ENCODE results near the gene ADGRV1. TPM values are rescaled to one million over a fixed set of nuclear protein-coding genes. Genes with fewer than 3 reads are reported as not detected.
"Not testable (repeated sequence)": the region's sequence is repeated elsewhere in the genome, so short reads cannot be mapped to it uniquely, and the experiment has no call there.

ADGRV1 gene
- total RNA-seq, 1 donor from 2014 or later, result 0.13 TPM

- no peak for ATAC-seq (ENCODE audit: low read depth)
- CTCF ChIA-PET, result no interaction called here
- Mint-ChIP-seq H3K4me1 (no peaks in the 10 kb centered on the region), H3K36me3 (ENCODE audit: low read depth) (no peaks in the 10 kb centered on the region), H3K27ac (no peak overlapping the region), H3K9me3 (no peaks in the 10 kb centered on the region), H3K4me3 (no peak overlapping the region), H3K27me3 (no peaks in the 10 kb centered on the region)
- intact Hi-C loops (cut with micrococcal nuclease), result no loop called here
- no peak for TF ChIP-seq CTCF (IDR thresholded peaks at IDR 0.05)
- POLR2A ChIA-PET, result no interaction called here
- no peak for DNase-seq
Observed at GRCh38 chr5:90598293-90598692, 39.7 kb downstream of the ADGRV1 start.

GRCh38 chr5:90600307-90600706, 41.7 kb downstream of the ADGRV1 start:
- DNase-seq; H3K4me3 Mint-ChIP-seq; POLR2A ChIA-PET; H3K27me3 Mint-ChIP-seq; H3K36me3 Mint-ChIP-seq (ENCODE audit: low read depth); CTCF ChIA-PET; H3K4me1 Mint-ChIP-seq; ATAC-seq (ENCODE audit: low read depth); intact Hi-C loops (cut with micrococcal nuclease); H3K27ac Mint-ChIP-seq; H3K9me3 Mint-ChIP-seq: not testable (repeated sequence)

GRCh38 chr5:90601468-90601867, 42.9 kb downstream of the ADGRV1 start:
- CTCF ChIA-PET, result no interaction called here
- TF ChIP-seq CTCF (IDR thresholded peaks at IDR 0.05), result no peak
- no peak overlapping the region for H3K4me3 Mint-ChIP-seq
- no peak overlapping the region for H3K27ac Mint-ChIP-seq
- ATAC-seq (ENCODE audit: low read depth) (no peak), DNase-seq (no peak)
- H3K27me3 Mint-ChIP-seq, result peaks cover 4% of the 10 kb centered on the region
- POLR2A ChIA-PET, result no interaction called here
- no peaks in the 10 kb centered on the region for H3K4me1 Mint-ChIP-seq
- intact Hi-C loops (cut with micrococcal nuclease), result no loop called here
- no peaks in the 10 kb centered on the region for H3K36me3 Mint-ChIP-seq (ENCODE audit: low read depth)
- H3K9me3 Mint-ChIP-seq, result no peaks in the 10 kb centered on the region

GRCh38 chr5:90602681-90603080, 44.1 kb downstream of the ADGRV1 start:
- Mint-ChIP-seq H3K9me3 (no peaks in the 10 kb centered on the region), H3K36me3 (ENCODE audit: low read depth) (no peaks in the 10 kb centered on the region), H3K4me1 (no peaks in the 10 kb centered on the region), H3K4me3 (no peak overlapping the region), H3K27ac (no peak overlapping the region), H3K27me3 (peaks cover 5% of the 10 kb centered on the region)
- intact Hi-C loops (cut with micrococcal nuclease), result no loop called here
- ChIA-PET CTCF (no interaction called here), POLR2A (no interaction called here)
- ATAC-seq (ENCODE audit: low read depth), result no peak
- no peak for TF ChIP-seq CTCF (IDR thresholded peaks at IDR 0.05)
- no peak for DNase-seq

GRCh38 chr5:90606539-90606938, 47.9 kb downstream of the ADGRV1 start:
- no peaks in the 10 kb centered on the region for H3K9me3 Mint-ChIP-seq
- DNase-seq, result no peak
- ATAC-seq (ENCODE audit: low read depth), result no peak
- no peaks in the 10 kb centered on the region for H3K4me1 Mint-ChIP-seq
- no peak overlapping the region for H3K4me3 Mint-ChIP-seq
- no peaks in the 10 kb centered on the region for H3K36me3 Mint-ChIP-seq (ENCODE audit: low read depth)
- intact Hi-C loops (cut with micrococcal nuclease), result no loop called here
- ChIA-PET CTCF (no interaction called here), POLR2A (no interaction called here)
- TF ChIP-seq CTCF (IDR thresholded peaks at IDR 0.05), result no peak
- H3K27ac Mint-ChIP-seq, result no peak overlapping the region
- peaks cover 5% of the 10 kb centered on the region for H3K27me3 Mint-ChIP-seq

GRCh38 chr5:90612919-90613318, 54.3 kb downstream of the ADGRV1 start:
- no peak for TF ChIP-seq CTCF (IDR thresholded peaks at IDR 0.05)
- no peaks in the 10 kb centered on the region for H3K27me3 Mint-ChIP-seq
- no peaks in the 10 kb centered on the region for H3K36me3 Mint-ChIP-seq (ENCODE audit: low read depth)
- H3K4me1 Mint-ChIP-seq, result no peaks in the 10 kb centered on the region
- no peak overlapping the region for H3K27ac Mint-ChIP-seq
- no peak overlapping the region for H3K4me3 Mint-ChIP-seq
- ATAC-seq (ENCODE audit: low read depth) (no peak), DNase-seq (no peak)
- CTCF ChIA-PET, result no interaction called here
- intact Hi-C loops (cut with micrococcal nuclease), result no loop called here
- H3K9me3 Mint-ChIP-seq, result no peaks in the 10 kb centered on the region
- POLR2A ChIA-PET, result no interaction called here

Data from activated B cell treated with CpG ODN at 0.5 μM for 24 hours (primary cell).